Aorta (tissue), 5 donors: ENCODE measurements around the gene SMARCA2. TPM values are rescaled to one million over a fixed set of nuclear protein-coding genes. Genes with fewer than 3 reads are reported as not detected.

Experiments used
- ATAC-seq: fragments of 200-7000 bp; cut with Tn5 transposase; one replicate; pipeline ENCODE4 v1.9.1; 2022; ENCODE audit warnings: moderate library complexity; ENCODE audit not compliant: low FRiP score
- DNase-seq, 2 donors: peaks; one replicate each; pipeline ENCODE4 v3.0.0-alpha.2; 2020
- H3K27ac ChIP-seq, 2 donors: one replicate each; pipeline ENCODE4 v1.5.1; 2013; ENCODE audit warnings: low read length in 2 of 2, mild to moderate bottlenecking in 2 of 2, moderate library complexity in 2 of 2, control low read depth in 1 of 2, inconsistent platforms in 1 of 2, low read depth in 1 of 2
- H3K27me3 ChIP-seq, 2 donors: one replicate each; pipeline ENCODE4 v1.6.1; 2013; ENCODE audit warnings: control low read depth in 1 of 2, low read length in 1 of 2, mild to moderate bottlenecking in 1 of 2, moderate library complexity in 1 of 2; ENCODE audit not compliant: insufficient read depth in 2 of 2, control insufficient read depth in 1 of 2
- H3K36me3 ChIP-seq, 2 donors: one replicate each; pipeline ENCODE4 v1.6.1; 2013; ENCODE audit warnings: control low read depth in 1 of 2, low read length in 1 of 2, mild to moderate bottlenecking in 1 of 2; ENCODE audit not compliant: insufficient read depth in 2 of 2, control insufficient read depth in 1 of 2
- H3K4me1 ChIP-seq, 2 donors: one replicate each; pipeline ENCODE4 v1.6.1; 2013; ENCODE audit warnings: low read length in 2 of 2, control low read depth in 1 of 2, mild to moderate bottlenecking in 1 of 2, moderate library complexity in 1 of 2; ENCODE audit not compliant: insufficient read depth in 2 of 2, control insufficient read depth in 1 of 2
- H3K4me3 ChIP-seq, 2 donors: one replicate each; pipeline ENCODE4 v1.5.1; 2013; ENCODE audit warnings: low read length in 2 of 2, control low read depth in 1 of 2, mild to moderate bottlenecking in 1 of 2
- H3K9me3 ChIP-seq: one replicate; pipeline ENCODE4 v1.6.1; 2013; ENCODE audit warnings: mild to moderate bottlenecking, low read length; ENCODE audit not compliant: control insufficient read depth
- WGBS, 2 donors: extraction: QIAGEN DNeasy Blood & Tissue Kit; methylation state at CpG; one replicate each; pipeline ENCODE4 v1.1.7; 2013; 5-methylcytosine and 5-hydroxymethylcytosine counted together
- intact Hi-C, 2 donors: fragments of 100-400 bp; cut with DNase I; formaldehyde crosslinking; loops; one replicate each; pipeline versions ENCODE4 v1.14.2 to v1.15.0; 2022
- polyA plus RNA-seq, 2 donors: library from polyadenylated mRNA; stranded (reverse); fragments of 200-250 nt; gene quantifications; one replicate each; pipeline ENCODE4 v1.2.3, GENCODE V29; 2013
- total RNA-seq, 2 donors: library from RNA; stranded (reverse); fragmentation: NEBNext Ultra II Directional; extraction: Animal tissue kit (Norgen Biotek cat#: 25700); gene quantifications; one replicate each; pipeline ENCODE4 v1.2.1, GENCODE V29; 2021
- donor health status: healthy with polysubstance abuse.
- donor health status: Bipolar disorder and iron deficiency.
- donor health status: DM: no; HTN: no; CAD: no.
- donor health status: DM: no; HTN: no; CAD: no.
- donor health status: DM: yes; HTN: yes; CAD: no.

SMARCA2 gene
- total and polyA plus RNA-seq, 4 donors = 61.7 to 265 (median 145) TPM

DNA sequence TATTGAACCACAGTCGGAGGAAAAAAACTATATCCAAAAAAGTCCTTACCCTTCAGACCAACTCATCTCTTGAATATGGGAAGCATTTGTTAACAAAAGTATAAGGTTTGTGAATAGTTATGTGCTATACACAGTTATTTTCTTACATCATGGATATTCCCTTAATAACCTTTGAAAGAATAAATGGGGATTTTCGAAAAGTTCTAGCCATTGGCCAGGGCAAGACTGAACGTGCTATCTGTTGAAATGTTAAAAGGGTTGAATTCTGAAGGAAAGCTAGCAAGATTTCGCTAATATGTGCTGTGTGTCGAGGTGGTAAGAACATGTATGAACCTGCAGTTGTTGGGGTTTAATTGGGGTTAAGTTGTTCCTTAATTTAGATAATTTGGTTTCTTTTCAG, 140.8 kb downstream of the SMARCA2 start:
- Histone ChIP-seq H3K36me3 (no peaks in the 10 kb centered on the region), H3K27ac (no peak overlapping the region), H3K27me3 (no peaks in the 10 kb centered on the region), H3K9me3 (no peaks in the 10 kb centered on the region), H3K4me3 (no peak overlapping the region), H3K4me1 (no peaks in the 10 kb centered on the region)
- intact Hi-C loops = no loop called here
- ATAC-seq (no peak), DNase-seq (no peak)
- WGBS, 2 donors = 83 to 84% methylated on average over 5 of the region's 5 CpGs

DNA sequence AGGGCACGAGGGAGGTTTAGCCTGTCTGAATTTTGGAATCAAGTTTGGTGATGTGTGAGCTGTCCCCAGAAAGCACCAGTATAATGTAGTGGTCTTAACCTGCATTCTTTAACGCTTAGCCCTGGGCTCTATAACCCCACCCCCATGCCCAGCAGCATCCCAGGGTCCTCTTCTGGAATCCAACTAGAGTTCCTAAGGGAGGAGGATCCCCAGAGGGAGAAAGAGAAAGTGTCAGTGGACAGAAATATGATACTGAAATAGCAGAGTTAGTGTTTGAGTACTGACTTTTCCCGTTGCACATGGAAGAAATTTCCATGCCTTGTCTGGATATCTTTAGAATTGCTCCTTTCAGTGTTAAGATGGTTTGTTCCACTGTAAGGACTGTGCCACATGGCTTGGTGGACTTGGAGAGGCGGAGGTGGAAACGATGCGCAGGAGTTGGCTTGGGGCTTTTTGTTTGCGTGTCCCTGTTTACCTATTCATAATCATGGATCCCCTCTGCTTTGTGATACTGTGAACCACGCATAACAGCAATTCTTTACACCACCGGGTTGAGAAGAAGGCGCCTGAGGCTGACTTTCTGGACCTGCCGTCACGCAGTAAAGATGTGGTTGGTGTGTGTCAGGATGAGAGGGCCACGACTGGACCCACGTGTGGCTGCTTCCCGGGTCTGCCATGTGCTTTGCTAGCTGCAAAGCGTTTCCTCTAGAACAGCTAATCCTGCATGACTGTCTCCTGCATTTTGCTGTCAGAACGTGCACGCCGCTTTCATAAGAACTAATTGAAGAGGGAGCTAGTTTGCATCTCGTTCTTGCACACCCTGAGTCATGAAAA, 142.3 kb downstream of the SMARCA2 start:
- H3K4me1 ChIP-seq = no peaks in the 10 kb centered on the region
- 1 to 3% methylated on average over 20 of the region's 20 CpGs for WGBS, 2 donors
- no peak for DNase-seq
- peak overlapping the region; percentile 55 to 83 for H3K27ac ChIP-seq
- H3K4me3 ChIP-seq = peak overlapping the region; percentile 91 to 96
- no peaks in the 10 kb centered on the region for H3K27me3 ChIP-seq
- ATAC-seq = peak; percentile 69
- no peaks in the 10 kb centered on the region for H3K36me3 ChIP-seq
- intact Hi-C loops = no loop called here
- no peaks in the 10 kb centered on the region for H3K9me3 ChIP-seq

- Histone ChIP-seq H3K27ac (peak overlapping the region; percentile 52 to 89), H3K27me3 (no peaks in the 10 kb centered on the region), H3K36me3 (no peaks in the 10 kb centered on the region), H3K4me3 (peak overlapping the region; percentile 91 to 96), H3K4me1 (no peaks in the 10 kb centered on the region), H3K9me3 (no peaks in the 10 kb centered on the region)
- DNase-seq = peak in 1 of 2 donors; percentile 65
- intact Hi-C loops = no loop called here
- WGBS, 2 donors = 0% methylated on average over 13 of the region's 13 CpGs
- ATAC-seq = peak; percentile 67
Measured at GRCh38 chr9:2158111-2158610, 143.0 kb downstream of the SMARCA2 start.

- Histone ChIP-seq H3K27ac (peak overlapping the region in 1 of 2 donors; percentile 89), H3K27me3 (no peaks in the 10 kb centered on the region), H3K4me3 (peak overlapping the region; percentile 91 to 96), H3K9me3 (no peaks in the 10 kb centered on the region), H3K4me1 (no peaks in the 10 kb centered on the region), H3K36me3 (peaks cover 0 to 3% of the 10 kb centered on the region in 2 donors)
- 5 to 9% methylated on average over 4 of the region's 4 CpGs for WGBS, 2 donors
- no peak for ATAC-seq
- no peak for DNase-seq
- intact Hi-C loops = no loop called here
Measured at GRCh38 chr9:2158766-2159430, 143.8 kb downstream of the SMARCA2 start.

- Histone ChIP-seq H3K4me1 (no peaks in the 10 kb centered on the region), H3K27me3 (no peaks in the 10 kb centered on the region), H3K36me3 (peaks cover 0 to 3% of the 10 kb centered on the region in 2 donors), H3K27ac (peak overlapping the region; percentile 73 to 82), H3K9me3 (no peaks in the 10 kb centered on the region), H3K4me3 (peak overlapping the region; percentile 51 to 95)
- intact Hi-C loops = no loop called here
- WGBS, 2 donors = 3 to 5% methylated on average over 13 of the region's 13 CpGs
- ATAC-seq = no peak
- no peak for DNase-seq
Measured at GRCh38 chr9:2159521-2160454, 144.6 kb downstream of the SMARCA2 start.

DNA sequence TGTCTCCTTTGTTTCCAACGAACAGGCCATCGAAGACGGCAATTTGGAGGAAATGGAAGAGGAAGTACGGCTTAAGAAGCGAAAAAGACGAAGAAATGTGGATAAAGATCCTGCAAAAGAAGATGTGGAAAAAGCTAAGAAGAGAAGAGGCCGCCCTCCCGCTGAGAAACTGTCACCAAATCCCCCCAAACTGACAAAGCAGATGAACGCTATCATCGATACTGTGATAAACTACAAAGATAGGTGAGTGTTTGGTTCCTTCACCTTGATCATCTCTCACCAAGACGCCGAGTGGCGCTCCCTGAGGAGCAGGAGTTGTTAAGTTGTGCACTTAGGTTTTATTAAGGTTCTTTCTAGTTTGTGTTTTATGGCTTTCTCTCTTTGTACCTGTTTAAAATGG, 146.5 kb downstream of the SMARCA2 start:
- H3K36me3 ChIP-seq = peaks cover 2 to 3% of the 10 kb centered on the region in 2 donors
- intact Hi-C loops = no loop called here
- no peaks in the 10 kb centered on the region for H3K9me3 ChIP-seq
- H3K4me1 ChIP-seq = peaks cover 0 to 1% of the 10 kb centered on the region in 2 donors
- ATAC-seq = no peak
- WGBS, 2 donors = 92 to 95% methylated on average over 13 of the region's 13 CpGs
- H3K27me3 ChIP-seq = no peaks in the 10 kb centered on the region
- DNase-seq = no peak
- H3K27ac ChIP-seq = no peak overlapping the region
- no peak overlapping the region for H3K4me3 ChIP-seq

GRCh38 chr9:2163231-2163885, 148.2 kb downstream of the SMARCA2 start:
- no peaks in the 10 kb centered on the region for H3K27me3 ChIP-seq
- DNase-seq (no peak), ATAC-seq (no peak)
- no peak overlapping the region for H3K27ac ChIP-seq
- H3K4me3 ChIP-seq = no peak overlapping the region
- peaks cover 2 to 3% of the 10 kb centered on the region in 2 donors for H3K36me3 ChIP-seq
- H3K9me3 ChIP-seq = no peaks in the 10 kb centered on the region
- intact Hi-C loops = no loop called here
- 76 to 78% methylated on average over 6 of the region's 6 CpGs for WGBS, 2 donors
- peaks cover 0 to 1% of the 10 kb centered on the region in 2 donors for H3K4me1 ChIP-seq

DNA sequence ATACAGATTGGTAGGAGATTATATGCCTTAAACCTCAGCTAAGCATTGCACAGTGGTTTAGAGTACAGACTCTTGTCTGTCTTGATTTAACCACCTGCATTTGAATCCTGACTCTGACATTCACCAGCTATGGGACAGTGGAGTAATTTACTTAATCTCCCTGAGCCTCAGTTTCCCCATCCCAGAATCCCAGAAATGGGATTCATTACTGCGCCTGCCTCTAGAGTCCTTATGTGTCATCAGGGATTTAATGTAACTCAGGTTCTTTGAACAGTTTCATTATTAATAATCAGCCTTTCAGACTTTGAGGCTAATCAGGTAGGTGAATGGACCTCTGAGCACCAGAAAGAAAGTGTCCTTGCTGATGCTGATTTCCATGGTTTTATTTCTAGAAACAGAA, 149.1 kb downstream of the SMARCA2 start:
- Histone ChIP-seq H3K36me3 (peaks cover 2 to 3% of the 10 kb centered on the region in 2 donors), H3K27ac (no peak overlapping the region), H3K9me3 (no peaks in the 10 kb centered on the region), H3K27me3 (no peaks in the 10 kb centered on the region), H3K4me1 (peaks cover 0 to 1% of the 10 kb centered on the region in 2 donors), H3K4me3 (no peak overlapping the region)
- WGBS, 2 donors = 97 to 100% methylated on average over 1 of the region's 1 CpG
- intact Hi-C loops = no loop called here
- DNase-seq (no peak), ATAC-seq (no peak)
